22Rv1 (cell line): ENCODE data around the gene SELENOV.

Source experiments
- CTCF ChIP-seq: fragments of 450-650 bp; IDR thresholded peaks from 2 replicates; pipeline ENCODE4 v1.5.1; 2017; ENCODE audit warnings: mild to moderate bottlenecking
- ZFX ChIP-seq: fragments of 450-650 bp; IDR thresholded peaks from 2 replicates; pipeline ENCODE4 v1.6.1; 2017; ENCODE audit warnings: antibody characterized with exemption, borderline replicate concordance

GRCh38 chr19:39517432-39517831 lies 2.5 kb downstream of the SELENOV start:
- TF ChIP-seq CTCF, result no peak
- no peak for TF ChIP-seq ZFX
